HG03457 (cell line): ENCODE measurements around the gene NUAK1.

Experiments
- ATAC-seq: cut with Tn5 transposase; IDR thresholded peaks from one replicate; pipeline ENCODE4 v1.9.1; 2021; ENCODE audit warnings: moderate number of reproducible peaks; ENCODE audit not compliant: unreplicated experiment

The NUAK1 gene

DNA sequence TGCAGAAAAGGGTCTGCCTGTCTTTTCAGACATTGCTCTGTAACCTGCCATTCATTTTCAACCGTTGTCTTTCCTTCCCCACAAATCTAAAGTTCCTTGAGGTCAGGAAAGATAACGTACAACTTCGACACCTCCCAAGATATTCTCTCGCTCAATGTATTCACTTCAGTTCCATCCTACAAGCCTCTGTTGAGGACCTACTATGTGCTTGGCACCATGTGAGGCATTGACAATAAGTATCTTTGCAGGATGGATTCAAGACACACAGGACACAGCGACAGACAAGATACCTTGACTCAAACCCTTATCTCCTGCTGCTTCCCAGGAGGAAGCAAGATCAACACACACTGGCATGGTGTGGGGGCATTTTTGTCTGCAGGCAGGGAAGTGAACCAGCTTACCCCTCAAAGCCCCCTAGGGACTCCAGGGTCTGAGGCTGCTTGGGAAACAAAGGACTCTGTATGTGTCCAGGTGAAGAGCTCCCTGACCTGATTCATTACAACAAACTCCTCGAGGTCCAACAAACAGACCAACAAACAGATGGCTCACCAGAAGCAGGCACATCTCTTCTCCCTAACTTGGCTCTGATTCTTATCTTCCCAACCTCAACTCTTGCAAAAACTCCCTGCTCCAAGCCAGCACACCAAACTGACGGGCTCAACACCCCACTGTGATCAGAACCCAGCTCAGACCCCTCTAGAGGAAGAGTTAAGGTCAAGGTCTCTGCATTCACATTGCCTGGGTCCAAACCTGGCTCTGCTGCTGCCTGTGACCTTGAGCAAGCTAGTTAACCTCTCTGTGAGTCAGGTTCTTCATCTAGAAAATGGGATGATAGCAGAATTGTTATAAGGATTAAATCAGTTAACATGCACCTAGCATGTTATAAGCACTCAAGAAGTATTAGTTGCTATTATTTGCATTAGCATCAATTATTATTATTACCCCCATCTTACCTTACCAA lies 6.3 kb downstream of the NUAK1 start:
- ATAC-seq: no peak

GRCh38 chr12:106131676-106132075 lies 7.1 kb downstream of the NUAK1 start:
- no peak for ATAC-seq

DNA sequence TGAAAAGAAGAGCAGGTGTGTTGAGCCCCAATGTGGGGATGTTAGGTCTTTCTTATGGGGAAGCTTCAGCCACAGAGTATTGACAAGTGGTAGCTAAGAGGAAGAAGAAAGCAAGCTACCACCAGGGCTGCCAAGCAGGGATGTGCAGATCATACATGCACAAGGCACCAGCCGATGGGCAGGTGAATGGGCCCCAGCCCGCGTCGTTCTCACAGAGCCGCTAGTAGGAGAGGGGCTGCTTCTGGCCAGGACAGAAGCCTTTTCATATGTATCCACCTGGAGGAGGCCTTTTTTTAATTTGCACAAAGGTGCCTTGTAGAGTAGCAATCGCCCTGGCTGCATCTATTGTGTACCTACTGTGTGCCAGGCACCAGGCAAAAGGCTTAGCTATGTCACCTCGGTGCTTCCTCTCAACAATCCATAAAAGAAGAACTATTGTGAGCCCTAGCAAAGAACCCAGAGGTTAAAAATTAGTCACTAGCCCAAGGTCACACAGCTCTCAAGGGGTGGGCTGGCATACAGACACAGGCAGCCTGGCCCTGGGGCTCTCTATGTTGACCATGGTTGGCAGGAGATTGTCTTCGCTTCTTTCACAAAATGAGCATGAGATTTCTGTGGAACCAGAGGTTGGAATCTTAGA lies 8.2 kb downstream of the NUAK1 start:
- no peak for ATAC-seq

DNA sequence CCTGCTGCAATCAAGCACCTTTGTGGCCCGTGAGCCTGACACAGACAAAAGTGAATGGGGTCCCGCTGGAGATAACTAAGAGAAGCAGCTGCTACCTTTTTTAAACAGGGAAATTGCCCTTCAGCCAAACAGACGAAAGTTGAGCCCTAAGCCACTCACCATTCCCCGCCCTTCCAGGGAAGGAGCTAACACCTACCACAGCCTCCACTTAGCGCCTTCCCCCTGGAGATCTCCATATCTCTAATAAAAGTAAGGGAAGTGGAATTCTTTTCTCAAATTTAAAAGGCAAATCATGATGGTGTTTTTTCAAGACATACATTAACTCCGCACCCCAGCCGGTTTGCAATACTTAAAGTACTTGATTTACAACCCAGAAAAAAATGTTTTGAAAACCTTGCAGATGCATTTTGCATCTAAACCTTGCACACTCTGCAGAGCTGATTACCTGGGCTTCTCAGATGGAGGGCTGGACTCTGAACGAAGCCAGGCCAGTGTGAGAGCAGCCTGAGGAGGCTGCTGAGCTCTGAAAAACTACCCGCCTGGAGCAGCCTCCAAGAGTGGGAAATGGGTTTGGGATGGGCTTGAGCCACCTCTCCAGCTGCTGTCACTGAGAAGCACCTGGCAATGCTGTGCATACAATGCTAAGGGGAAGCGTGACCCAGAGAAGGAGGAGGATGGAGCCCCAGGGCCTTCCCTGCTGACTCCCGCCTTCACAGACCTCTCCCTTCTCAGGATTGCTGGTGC lies 10.0 kb downstream of the NUAK1 start:
- ATAC-seq: no peak

GRCh38 chr12:106127338-106128126 lies 11.2 kb downstream of the NUAK1 start:
- ATAC-seq: no peak

DNA sequence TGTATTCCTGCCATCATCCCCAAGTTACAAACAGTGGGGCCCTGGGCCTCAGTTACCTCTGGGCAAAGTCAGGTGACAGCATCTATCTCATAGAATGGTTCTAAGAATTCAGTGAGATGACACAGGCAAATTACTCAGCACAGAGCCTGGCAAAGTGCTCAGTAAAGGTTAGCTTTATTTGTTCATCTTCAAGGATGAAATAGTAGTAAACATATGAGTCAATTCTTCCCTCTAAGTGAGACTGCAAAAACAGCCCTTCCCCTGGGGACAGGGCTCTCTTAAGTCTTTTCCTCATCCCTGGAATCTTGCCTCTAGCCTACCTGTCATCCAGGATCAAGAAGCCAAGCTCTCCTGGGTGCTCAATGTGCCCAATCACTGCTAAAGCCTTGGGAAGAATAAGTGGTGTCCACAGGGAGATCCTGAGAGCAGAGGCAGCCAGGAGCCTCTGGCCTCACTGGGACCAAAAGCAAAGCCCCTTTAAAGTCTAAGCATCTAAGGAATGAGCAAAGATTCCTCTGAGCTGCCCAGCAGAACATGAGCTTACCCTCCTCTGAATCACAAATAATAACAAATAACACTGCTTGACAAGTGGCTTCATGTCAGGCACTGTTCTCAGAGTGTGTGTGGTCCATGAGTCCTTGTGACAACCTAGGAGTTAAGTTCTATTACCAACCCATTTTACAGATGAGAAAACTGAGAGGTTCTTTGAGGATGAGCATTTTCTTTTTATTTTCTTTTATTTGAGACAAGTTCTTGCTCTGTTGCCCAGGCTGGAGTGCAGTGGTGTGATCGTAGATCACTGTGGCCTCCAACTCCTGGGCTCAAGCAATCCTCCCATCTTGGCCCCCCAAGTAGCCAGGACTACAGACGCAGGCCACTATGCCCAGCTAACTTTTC lies 12.1 kb downstream of the NUAK1 start:
- ATAC-seq: no peak

DNA sequence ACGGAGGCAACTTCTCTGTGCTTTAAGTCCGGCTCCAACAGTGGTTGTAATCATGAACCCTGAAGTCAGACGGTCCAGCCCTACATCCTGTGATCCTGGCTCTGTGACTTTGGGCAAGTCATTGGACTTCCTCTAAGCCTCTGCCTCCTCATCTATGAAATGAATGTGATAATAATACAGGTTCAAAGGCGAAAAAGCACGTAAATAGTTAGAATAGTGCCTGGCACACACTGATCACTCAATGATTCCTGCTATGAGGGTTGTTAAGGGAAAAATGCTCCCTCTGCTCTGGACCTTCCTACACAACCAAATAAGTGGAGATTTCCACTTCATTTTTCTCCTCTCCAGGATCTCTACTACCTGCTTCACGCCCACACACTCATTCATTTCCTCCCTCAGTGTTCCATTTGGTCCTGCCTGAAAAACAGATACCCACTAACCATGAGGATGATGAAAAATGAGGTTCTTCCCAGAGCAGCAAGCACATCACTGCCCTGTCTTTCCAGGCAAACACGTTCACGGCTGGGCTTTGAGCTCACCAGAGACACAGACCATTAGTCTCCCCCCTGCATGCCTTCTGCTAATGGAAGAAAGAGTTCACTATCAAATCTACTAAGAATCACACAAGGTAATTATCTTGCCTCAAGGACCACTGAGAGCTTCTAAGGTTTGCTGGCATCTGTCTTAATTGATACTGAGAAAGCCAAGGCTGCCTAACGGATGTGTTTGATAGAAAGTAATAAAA lies 13.2 kb downstream of the NUAK1 start:
- ATAC-seq: no peak

DNA sequence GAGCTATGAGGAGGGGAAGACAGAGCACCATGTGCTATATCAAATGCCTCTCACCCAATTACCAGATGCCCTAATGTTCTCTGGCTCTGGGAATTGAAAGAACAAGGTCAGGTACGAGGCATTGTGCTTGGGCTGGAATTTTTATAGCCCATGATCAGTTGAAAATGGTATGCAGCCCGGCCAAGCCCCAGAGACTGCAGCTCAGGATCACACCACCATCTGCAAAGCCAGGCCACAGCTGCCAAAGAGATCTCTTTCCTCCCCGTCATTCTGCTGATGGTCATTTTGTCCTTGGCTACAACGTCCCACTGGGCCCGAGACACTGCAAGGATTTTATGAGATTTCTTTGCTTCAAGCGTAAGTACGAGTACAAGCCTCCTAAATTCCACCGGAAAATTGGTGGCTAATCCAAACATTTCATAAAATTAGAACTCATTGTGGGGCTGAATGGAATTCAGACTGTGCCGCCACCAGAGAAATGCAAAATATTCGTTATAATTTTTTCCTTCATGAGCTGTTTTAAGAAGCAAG lies 15.1 kb downstream of the NUAK1 start:
- no peak for ATAC-seq

DNA sequence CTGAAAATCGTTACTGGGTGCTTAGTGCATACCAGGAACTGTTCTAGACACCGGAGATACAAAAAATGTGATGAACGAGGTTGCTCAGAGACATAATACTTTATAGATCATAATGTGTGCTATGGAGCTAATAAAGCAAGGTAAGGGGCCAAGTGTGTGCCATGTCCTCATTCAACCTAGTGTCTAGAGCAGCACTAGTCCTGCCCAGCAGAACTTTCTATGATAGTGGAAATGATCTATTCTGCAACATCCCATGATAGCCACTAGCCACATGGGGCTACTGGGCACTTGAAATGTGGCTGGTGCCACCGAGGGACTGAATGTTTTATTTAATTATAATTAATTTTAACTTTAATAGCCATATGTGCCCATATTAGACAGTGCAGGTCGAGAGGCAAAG lies 15.6 kb downstream of the NUAK1 start:
- no peak for ATAC-seq

DNA sequence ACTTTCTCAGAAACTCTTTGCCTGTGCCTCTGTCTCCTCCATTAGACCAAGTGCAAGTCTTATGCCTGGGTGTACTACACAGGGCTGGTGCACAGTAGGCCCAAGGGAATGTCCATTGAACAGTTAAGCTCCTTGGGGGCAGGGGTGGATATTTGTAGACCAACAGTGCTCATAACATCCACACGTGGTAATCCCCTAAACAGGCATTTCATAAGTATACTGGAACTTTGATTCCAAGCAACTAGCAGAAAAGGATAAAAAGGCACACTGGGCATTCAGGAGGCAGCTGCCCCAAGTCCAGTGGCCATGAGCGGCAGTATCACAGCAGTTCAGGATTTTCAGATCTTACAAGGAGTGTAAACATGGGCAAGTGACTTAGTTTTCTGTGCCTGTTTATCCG lies 16.8 kb downstream of the NUAK1 start:
- ATAC-seq: no peak

- no peak for ATAC-seq
Measured at GRCh38 chr12:106120519-106121105, 18.1 kb downstream of the NUAK1 start.

GRCh38 chr12:106119301-106119700 lies 19.5 kb downstream of the NUAK1 start:
- ATAC-seq: no peak

DNA sequence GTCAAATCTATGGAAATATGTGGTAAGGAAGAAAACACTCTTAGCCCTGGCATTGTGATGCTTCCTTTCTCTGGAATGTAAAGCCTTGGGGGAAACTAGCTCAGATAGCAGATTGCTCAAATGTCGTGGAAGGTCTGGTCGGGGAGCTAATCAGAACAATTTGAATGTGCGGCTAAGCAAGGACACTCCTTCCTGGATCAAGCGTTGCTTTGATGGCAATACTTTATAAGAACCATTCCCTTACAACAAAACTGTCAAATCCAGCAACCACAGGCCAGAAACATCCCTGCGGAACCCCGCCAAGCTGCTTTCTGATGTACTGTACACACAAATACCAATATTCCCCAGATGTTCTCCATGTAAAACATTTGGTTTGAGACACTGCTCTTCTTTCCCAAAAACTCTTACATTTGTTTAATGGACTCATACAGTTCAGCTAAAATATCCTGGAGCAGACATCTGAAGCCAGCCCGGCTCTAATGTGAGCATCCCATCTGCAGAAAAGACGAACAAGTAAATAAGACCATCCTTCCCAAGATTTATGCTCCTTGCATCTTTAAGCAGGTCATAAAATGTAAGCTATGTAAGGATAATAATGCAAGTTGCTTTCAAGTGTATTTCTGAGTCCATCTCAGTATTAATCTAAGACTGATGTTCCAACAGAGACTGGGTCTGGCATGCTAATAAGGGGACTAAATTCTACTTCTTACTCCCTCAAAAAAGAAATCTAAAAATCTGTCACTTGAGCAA lies 20.2 kb downstream of the NUAK1 start:
- no peak for ATAC-seq

DNA sequence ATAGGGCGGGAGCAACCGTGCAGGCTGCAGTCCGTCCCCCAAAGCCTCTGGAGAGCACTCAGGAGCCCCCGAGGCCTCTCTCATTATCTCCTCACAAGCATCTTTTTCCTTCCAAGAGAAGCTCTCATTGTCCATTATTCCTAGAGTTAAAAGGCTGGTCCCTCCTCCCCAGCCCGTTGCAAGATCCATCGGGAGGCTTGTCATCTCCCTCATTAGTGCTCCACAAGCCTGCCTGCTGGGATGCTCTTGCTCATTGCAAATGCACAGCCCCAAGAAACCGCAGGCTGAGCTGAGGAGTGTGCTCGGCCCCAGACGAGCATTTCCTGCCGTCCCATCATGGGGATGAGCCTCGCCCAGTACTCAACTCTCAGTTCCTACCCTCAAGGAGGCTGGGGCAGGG lies 23.3 kb downstream of the NUAK1 start:
- no peak for ATAC-seq

DNA sequence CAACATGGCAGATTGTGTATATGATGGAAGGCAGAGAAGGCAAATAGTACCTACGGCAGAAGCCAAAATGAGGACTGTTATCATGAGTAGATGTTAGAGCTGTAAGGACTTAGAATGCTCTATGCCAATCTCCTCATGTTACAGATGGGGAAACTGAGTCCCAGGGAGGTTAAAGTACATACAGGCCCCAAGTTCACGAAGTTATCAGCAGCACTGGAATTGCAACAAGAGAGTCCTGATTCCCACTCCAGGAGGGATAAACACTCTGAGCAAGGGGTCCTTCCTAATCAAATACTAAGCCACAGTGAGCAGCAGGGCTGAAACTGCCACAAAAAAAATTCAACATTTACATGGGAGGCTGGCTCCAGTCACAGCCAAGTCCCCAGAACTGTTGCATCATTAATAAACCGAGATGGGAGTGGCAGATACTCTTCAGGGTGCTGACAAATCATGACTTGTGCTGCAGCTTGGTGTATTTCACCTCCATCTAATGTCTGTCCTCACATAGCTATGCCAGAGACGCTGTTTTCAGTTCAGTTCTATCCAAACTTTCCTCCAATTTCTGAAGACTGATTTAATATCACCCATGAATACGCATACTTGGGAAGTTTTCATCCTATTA lies 24.2 kb downstream of the NUAK1 start:
- no peak for ATAC-seq

DNA sequence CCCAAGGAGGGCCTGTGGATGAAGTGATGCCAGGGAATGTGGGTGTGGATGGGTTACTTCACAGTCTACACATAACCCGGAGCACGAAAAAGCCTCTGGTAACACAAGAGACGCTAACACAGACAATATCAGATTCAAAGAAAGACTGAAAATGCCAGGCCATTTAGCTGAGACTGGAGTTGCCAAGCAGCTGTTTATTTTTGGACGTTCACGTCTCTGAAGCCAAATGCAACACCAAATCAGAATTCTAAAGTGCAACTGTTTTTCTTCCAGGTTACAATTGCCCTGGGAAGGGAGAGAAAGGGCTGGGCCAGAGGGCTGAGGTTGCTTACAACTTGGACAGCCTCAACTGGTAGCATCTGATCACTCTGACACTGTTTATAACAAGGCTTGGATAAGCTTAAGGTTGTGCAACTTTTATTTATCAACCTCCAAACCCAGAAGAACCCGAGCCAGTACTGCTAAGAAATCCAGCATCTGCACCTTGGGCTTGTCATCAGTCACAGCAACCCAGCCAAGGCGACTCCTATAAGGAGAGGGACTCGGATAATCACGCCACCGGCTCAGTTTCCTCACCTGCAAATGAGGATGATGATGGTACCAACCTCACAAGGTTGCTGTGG lies 24.8 kb downstream of the NUAK1 start:
- no peak for ATAC-seq

GRCh38 chr12:106113446-106113823 lies 25.3 kb downstream of the NUAK1 start:
- ATAC-seq: no peak
